Measurements from ENCODE around the gene IGSF5.

GRCh38 chr21:39712976-39713375, 32.0 kb upstream of the IGSF5 start:
- TF ChIP-seq SUZ12 (IDR thresholded peaks at IDR 0.05; ENCODE audit: extremely low read depth, insufficient read depth, insufficient read length) (no peak), ZNF274 (IDR thresholded peaks at IDR 0.05; ENCODE audit: low read depth, low read length) (no peak), YY1 (IDR thresholded peaks at IDR 0.05; ENCODE audit: insufficient read depth, insufficient read length) (no peak)

All from NT2/D1 (cell line).